SH-SY5Y (cell line): ENCODE measurements around the gene ESR2.

ENCODE experiments used
- GATA2 ChIP-seq: IDR thresholded peaks from 2 replicates; pipeline ENCODE4 v1.6.1; 2011; ENCODE audit warnings: mild to moderate bottlenecking, low read depth, low read length
- GATA3 ChIP-seq: IDR thresholded peaks from 2 replicates; pipeline ENCODE4 v1.6.1; 2011; ENCODE audit warnings: low read depth, mild to moderate bottlenecking, low read length, moderate library complexity

DNA sequence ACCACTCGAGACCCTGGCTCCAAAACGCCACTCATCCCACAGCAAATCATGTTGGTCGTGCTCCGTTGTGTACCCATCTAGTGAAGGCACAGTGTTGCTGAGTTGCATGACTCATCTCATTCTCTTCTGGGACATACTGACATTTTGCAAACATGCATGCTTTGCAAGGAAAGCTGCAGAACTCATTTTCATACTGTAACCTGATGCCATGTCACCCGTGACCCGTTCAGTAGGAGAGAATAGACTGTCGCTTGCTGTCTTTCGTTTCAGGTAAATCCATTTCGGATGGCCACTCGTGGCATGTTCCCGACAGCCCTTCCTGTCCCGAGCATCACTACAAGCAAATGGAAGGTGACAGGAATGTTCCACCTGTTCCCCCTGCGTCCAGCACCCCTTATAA, 78.2 kb downstream of the ESR2 start:
- TF ChIP-seq GATA2, result no peak
- no peak for TF ChIP-seq GATA3
